Testis (tissue), 3 donors: ENCODE measurements around the gene TRIM14. TPM values are rescaled to one million over a fixed set of nuclear protein-coding genes. Genes with fewer than 3 reads are reported as not detected.
"Not testable (repeated sequence)": the region's sequence is repeated elsewhere in the genome, so short reads cannot be mapped to it uniquely, and the experiment has no call there.

Source experiments
- DNase-seq: peaks from one replicate; pipeline ENCODE4 v3.0.0-alpha.2; 2019
- H3K27ac ChIP-seq, 2 donors: fragments of 200-600 bp; sonication (generic); one replicate each; pipeline ENCODE4 v1.5.1; 2019
- H3K27me3 ChIP-seq: fragments of 200-600 bp; sonication (generic); one replicate; pipeline ENCODE4 v1.5.1; 2019
- H3K36me3 ChIP-seq: fragments of 200-600 bp; sonication (generic); one replicate; pipeline ENCODE4 v1.5.1; 2017; ENCODE audit warnings: low read depth; ENCODE audit errors: missing control alignments
- H3K4me1 ChIP-seq: fragments of 200-600 bp; sonication (generic); one replicate; pipeline ENCODE4 v1.5.1; 2019
- H3K4me3 ChIP-seq, 2 donors: fragments of 200-600 bp; sonication (generic); one replicate each; pipeline ENCODE4 v1.5.1; 2017 to 2019
- H3K9me3 ChIP-seq: fragments of 200-600 bp; sonication (generic); one replicate; pipeline ENCODE4 v1.5.1; 2017
- CTCF ChIP-seq, 3 experiments: fragments of 450-650 bp in 2 of 3; fragments of 200-600 bp in 1 of 3; sonication (generic) in 1 of 3; IDR thresholded peaks; one replicate each; pipeline ENCODE4 v1.5.1; 2016 to 2019; ENCODE audit warnings: antibody characterized with exemption in 3 of 3, mild to moderate bottlenecking in 2 of 3, moderate library complexity in 1 of 3
- POLR2A ChIP-seq: fragments of 450-650 bp; IDR thresholded peaks from one replicate; pipeline ENCODE4 v1.6.1; 2017; ENCODE audit warnings: antibody characterized with exemption, mild to moderate bottlenecking, moderate library complexity
- WGBS, 2 donors: methylation state at CpG; one replicate each; pipeline ENCODE4 v1.1.5; 2018; 5-methylcytosine and 5-hydroxymethylcytosine counted together
- intact Hi-C: fragments of 100-400 bp; cut with DNase I; formaldehyde crosslinking; loops from one replicate; pipeline ENCODE4 v1.15.1; 2023; ENCODE audit warnings: low total_unique reads
- polyA plus RNA-seq: library from polyadenylated mRNA; stranded (reverse); fragments of 350-450 nt; fragmentation: Illumina TruSeq; extraction: RNeasy Lipid Tissue Mini Kit (QIAGEN cat#74804); gene quantifications from one replicate; pipeline ENCODE4 v1.2.3, GENCODE V29; 2014; ENCODE audit warnings: low read depth, low replicate concordance; ENCODE audit not compliant: insufficient read depth
- total RNA-seq, 2 donors: library from RNA; depleted of rRNA; stranded (reverse); fragments of >200 nt; gene quantifications; one replicate each; pipeline ENCODE4 v1.2.3, GENCODE V29; 2016

Gene TRIM14
- total and polyA plus RNA-seq, 3 donors from 2014 or later: 17.3 to 21.3 (median 19.6) TPM

GRCh38 chr9:98130576-98131228 is 11.7 kb upstream of the TRIM14 start:
- no peaks in the 10 kb centered on the region for H3K4me1 ChIP-seq
- no peak for TF ChIP-seq CTCF (IDR thresholded peaks at IDR 0.05)
- no peak for TF ChIP-seq POLR2A
- H3K9me3 ChIP-seq: no peaks in the 10 kb centered on the region
- intact Hi-C loops: no loop called here
- H3K27me3 ChIP-seq: no peaks in the 10 kb centered on the region
- H3K4me3 ChIP-seq: no peak overlapping the region
- 80 to 90% methylated on average over 10 to 13 of the region's 13 CpGs for WGBS, 2 donors
- no peak overlapping the region for H3K27ac ChIP-seq
- H3K36me3 ChIP-seq: no peaks in the 10 kb centered on the region
- no peak for DNase-seq

- H3K9me3 ChIP-seq, H3K4me3 ChIP-seq, H3K27me3 ChIP-seq, DNase-seq, H3K27ac ChIP-seq, intact Hi-C loops, H3K36me3 ChIP-seq, H3K4me1 ChIP-seq: not testable (repeated sequence)
- WGBS, 2 donors: 84 to 95% methylated on average over 4 of the region's 4 CpGs
Observed at GRCh38 chr9:98130060-98130459, 11.0 kb upstream of the TRIM14 start.

- WGBS, 2 donors: 88% methylated on average over 10 of the region's 10 CpGs
- DNase-seq: no peak
- Histone ChIP-seq H3K36me3 (no peaks in the 10 kb centered on the region), H3K4me3 (no peak overlapping the region), H3K9me3 (no peaks in the 10 kb centered on the region), H3K27me3 (no peaks in the 10 kb centered on the region), H3K4me1 (no peaks in the 10 kb centered on the region), H3K27ac (no peak overlapping the region)
- intact Hi-C loops: no loop called here
- TF ChIP-seq CTCF (IDR thresholded peaks at IDR 0.05): no peak
- TF ChIP-seq POLR2A: no peak
Observed at GRCh38 chr9:98129451-98129881, 10.4 kb upstream of the TRIM14 start.

- H3K4me1 ChIP-seq: no peaks in the 10 kb centered on the region
- intact Hi-C loops: no loop called here
- H3K27me3 ChIP-seq: no peaks in the 10 kb centered on the region
- no peaks in the 10 kb centered on the region for H3K9me3 ChIP-seq
- H3K27ac ChIP-seq: no peak overlapping the region
- no peak overlapping the region for H3K4me3 ChIP-seq
- TF ChIP-seq CTCF (IDR thresholded peaks at IDR 0.05) (no peak), POLR2A (no peak)
- no peaks in the 10 kb centered on the region for H3K36me3 ChIP-seq
- DNase-seq: no peak
- WGBS, 2 donors: 89 to 99% methylated on average over 11 to 13 of the region's 16 CpGs
Observed at GRCh38 chr9:98128316-98128715, 9.3 kb upstream of the TRIM14 start.

- Histone ChIP-seq H3K4me1 (no peaks in the 10 kb centered on the region), H3K27ac (no peak overlapping the region), H3K27me3 (no peaks in the 10 kb centered on the region), H3K36me3 (no peaks in the 10 kb centered on the region), H3K9me3 (no peaks in the 10 kb centered on the region), H3K4me3 (no peak overlapping the region)
- TF ChIP-seq CTCF (IDR thresholded peaks at IDR 0.05) (no peak), POLR2A (no peak)
- WGBS, 2 donors: 83 to 97% methylated on average over 2 to 8 of the region's 8 CpGs
- intact Hi-C loops: no loop called here
- DNase-seq: no peak
Observed at GRCh38 chr9:98127226-98127625, 8.2 kb upstream of the TRIM14 start.
